Upper lobe of left lung (tissue), 6 donors: ENCODE measurements around the gene ARFGEF3. TPM values are rescaled to one million over a fixed set of nuclear protein-coding genes. Genes with fewer than 3 reads are reported as not detected.
"Not testable (repeated sequence)": the region's sequence is repeated elsewhere in the genome, so short reads cannot be mapped to it uniquely, and the experiment has no call there.

Source experiments
- ATAC-seq, 2 donors: fragments of 200-7000 bp; cut with Tn5 transposase; one replicate each; pipeline ENCODE4 v1.9.1; 2022; ENCODE audit warnings: mild to moderate bottlenecking in 2 of 2, moderate library complexity in 2 of 2; ENCODE audit not compliant: low FRiP score in 2 of 2
- DNase-seq, 2 donors: peaks; one replicate each; pipeline ENCODE4 v3.0.0-alpha.2; 2019 to 2020
- H3K27ac ChIP-seq, 4 donors: fragments of 200-600 bp; sonication (generic); one replicate each; pipeline ENCODE4 v1.5.1; 2016 to 2019
- H3K27me3 ChIP-seq, 4 donors: fragments of 200-600 bp; sonication (generic); one replicate each; pipeline ENCODE4 v1.5.1; 2017 to 2019
- H3K36me3 ChIP-seq, 4 donors: fragments of 200-600 bp; sonication (generic); one replicate each; pipeline ENCODE4 v1.5.1; 2016 to 2019
- H3K4me1 ChIP-seq, 4 donors: fragments of 200-600 bp; sonication (generic); one replicate each; pipeline ENCODE4 v1.5.1; 2018 to 2019
- H3K4me3 ChIP-seq, 4 donors: fragments of 200-600 bp; sonication (generic); one replicate each; pipeline ENCODE4 v1.5.1; 2017 to 2019; ENCODE audit warnings: mild to moderate bottlenecking in 2 of 4, moderate library complexity in 1 of 4
- H3K9me3 ChIP-seq, 4 donors: fragments of 200-600 bp; sonication (generic); one replicate each; pipeline ENCODE4 v1.5.1; 2018 to 2019
- EP300 ChIP-seq, 4 donors: sonication (generic); formaldehyde crosslinking; IDR thresholded peaks; one replicate each; pipeline ENCODE4 v1.5.1; 2017; ENCODE audit warnings: antibody characterized with exemption in 4 of 4, control low read depth in 2 of 4
- POLR2A ChIP-seq, 4 donors: fragments of 450-650 bp; IDR thresholded peaks; one replicate each; pipeline ENCODE4 v1.5.1; 2016 to 2017; ENCODE audit warnings: antibody characterized with exemption in 4 of 4, mild to moderate bottlenecking in 2 of 4
- POLR2AphosphoS5 ChIP-seq, 2 donors: sonication (generic); formaldehyde crosslinking; IDR thresholded peaks; one replicate each; pipeline ENCODE4 v1.5.1; 2017; ENCODE audit warnings: antibody characterized with exemption in 2 of 2
- WGBS, 2 donors: methylation state at CpG; one replicate each; pipeline ENCODE4 v1.1.5; 2017 to 2018; 5-methylcytosine and 5-hydroxymethylcytosine counted together
- total RNA-seq, 6 donors: library from RNA; depleted of rRNA in 4 of 6; stranded (reverse); fragments of >200 nt in 4 of 6; gene quantifications; one replicate each; pipeline versions ENCODE4 v1.1.0 to v1.2.1, GENCODE V29; 2016 to 2021
- TF ChIP-seq, protein P1 (sequence below), 6 experiments: fragments of 450-650 bp in 4 of 6; fragments of 200-600 bp in 2 of 6; sonication (generic) in 2 of 6; IDR thresholded peaks; one replicate each; pipeline ENCODE4 v1.5.1; 2016 to 2019; ENCODE audit warnings: antibody characterized with exemption in 6 of 6
- donor health status: DM: no; HTN: no; CAD: no; lungs with moderate emphysema.
- donor health status: DM: no; HTN: yes; CAD: no; lungs with severe emphysema.

ARFGEF3 gene
- total RNA-seq, 6 donors from 2014 or later = 19.8 to 53.6 (median 30.5) TPM

- 64% methylated on average over 5 of the region's 5 CpGs for WGBS, 2 donors
- DNase-seq (no peak), ATAC-seq (no peak)
- no peaks in the 10 kb centered on the region for H3K4me1 ChIP-seq
- no peak for TF ChIP-seq POLR2A (IDR thresholded peaks at IDR 0.05)
- no peak for TF ChIP-seq EP300 (IDR thresholded peaks at IDR 0.05)
- no peak for TF ChIP-seq POLR2AphosphoS5 (IDR thresholded peaks at IDR 0.05)
- TF ChIP-seq, protein P1, sequence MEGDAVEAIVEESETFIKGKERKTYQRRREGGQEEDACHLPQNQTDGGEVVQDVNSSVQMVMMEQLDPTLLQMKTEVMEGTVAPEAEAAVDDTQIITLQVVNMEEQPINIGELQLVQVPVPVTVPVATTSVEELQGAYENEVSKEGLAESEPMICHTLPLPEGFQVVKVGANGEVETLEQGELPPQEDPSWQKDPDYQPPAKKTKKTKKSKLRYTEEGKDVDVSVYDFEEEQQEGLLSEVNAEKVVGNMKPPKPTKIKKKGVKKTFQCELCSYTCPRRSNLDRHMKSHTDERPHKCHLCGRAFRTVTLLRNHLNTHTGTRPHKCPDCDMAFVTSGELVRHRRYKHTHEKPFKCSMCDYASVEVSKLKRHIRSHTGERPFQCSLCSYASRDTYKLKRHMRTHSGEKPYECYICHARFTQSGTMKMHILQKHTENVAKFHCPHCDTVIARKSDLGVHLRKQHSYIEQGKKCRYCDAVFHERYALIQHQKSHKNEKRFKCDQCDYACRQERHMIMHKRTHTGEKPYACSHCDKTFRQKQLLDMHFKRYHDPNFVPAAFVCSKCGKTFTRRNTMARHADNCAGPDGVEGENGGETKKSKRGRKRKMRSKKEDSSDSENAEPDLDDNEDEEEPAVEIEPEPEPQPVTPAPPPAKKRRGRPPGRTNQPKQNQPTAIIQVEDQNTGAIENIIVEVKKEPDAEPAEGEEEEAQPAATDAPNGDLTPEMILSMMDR (IDR thresholded peaks at IDR 0.05) = no peak
- no peaks in the 10 kb centered on the region for H3K27me3 ChIP-seq
- H3K9me3 ChIP-seq = no peaks in the 10 kb centered on the region
- H3K4me3 ChIP-seq = no peak overlapping the region
- peak overlapping the region in 1 of 4 donors; percentile 7 for H3K27ac ChIP-seq
- H3K36me3 ChIP-seq = no peaks in the 10 kb centered on the region
These were observed 49.9 kb downstream of the ARFGEF3 start for GRCh38 chr6:138211601-138212000.

GRCh38 chr6:138212530-138212929 is 50.8 kb downstream of the ARFGEF3 start:
- H3K27ac ChIP-seq, H3K9me3 ChIP-seq, H3K4me1 ChIP-seq, H3K36me3 ChIP-seq, H3K4me3 ChIP-seq, ATAC-seq, H3K27me3 ChIP-seq, DNase-seq: not testable (repeated sequence)
- WGBS, 2 donors = 94 to 100% methylated on average over 2 of the region's 2 CpGs

DNA sequence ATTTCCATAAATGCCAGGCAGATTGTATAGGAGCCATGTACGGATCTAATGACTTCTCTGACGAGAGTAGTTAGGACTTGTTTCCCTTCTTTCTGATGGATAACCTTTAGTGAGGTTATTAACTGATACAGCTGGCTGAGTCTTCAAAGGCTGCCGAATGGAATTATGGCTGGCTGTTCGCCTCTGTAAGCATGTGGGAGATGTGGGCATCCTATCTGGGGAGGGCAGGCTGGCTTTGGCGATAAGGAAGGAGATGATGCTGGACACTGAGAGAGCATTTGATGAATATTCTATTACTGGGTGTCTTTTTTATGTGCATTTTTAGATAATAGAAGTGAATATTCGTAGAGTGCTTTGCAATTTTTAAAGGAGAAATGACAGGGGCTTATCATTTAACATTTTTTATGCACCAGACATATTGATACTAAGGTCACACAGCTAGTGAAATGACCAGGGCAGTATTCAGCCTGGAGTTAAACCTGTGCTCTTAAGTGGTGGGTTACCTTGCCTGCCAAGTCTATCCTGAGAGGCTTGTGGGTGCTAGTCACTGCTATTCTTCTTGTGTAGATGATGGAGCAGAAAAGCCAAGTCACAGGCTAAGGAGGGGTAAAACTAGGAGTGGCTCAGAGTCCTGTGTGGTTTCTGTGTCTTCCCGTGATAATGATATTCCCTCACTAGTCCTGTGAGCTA is 53.5 kb downstream of the ARFGEF3 start:
- H3K27ac ChIP-seq = no peak overlapping the region
- no peak overlapping the region for H3K4me3 ChIP-seq
- DNase-seq = no peak
- no peaks in the 10 kb centered on the region for H3K36me3 ChIP-seq
- no peaks in the 10 kb centered on the region for H3K27me3 ChIP-seq
- no peaks in the 10 kb centered on the region for H3K4me1 ChIP-seq
- no peak for ATAC-seq
- H3K9me3 ChIP-seq = no peaks in the 10 kb centered on the region
- no peak for TF ChIP-seq POLR2AphosphoS5 (IDR thresholded peaks at IDR 0.05)
- TF ChIP-seq, protein P1 (IDR thresholded peaks at IDR 0.05) = no peak
- no peak for TF ChIP-seq POLR2A (IDR thresholded peaks at IDR 0.05)
- TF ChIP-seq EP300 (IDR thresholded peaks at IDR 0.05) = no peak
- WGBS, 2 donors = 78 to 84% methylated on average over 7 of the region's 7 CpGs

- Histone ChIP-seq H3K4me1 (peaks cover 0 to 1% (median 0%) of the 10 kb centered on the region in 4 donors), H3K27ac (no peak within 1 kb of the TSS), H3K9me3 (no peaks in the 10 kb centered on the region), H3K27me3 (no peaks in the 10 kb centered on the region), H3K36me3 (no peaks in the 10 kb centered on the region), H3K4me3 (no peak within 1 kb of the TSS)
- ATAC-seq = no peak
- DNase-seq = no peak
- TF ChIP-seq, protein P1 (IDR thresholded peaks at IDR 0.05) = no peak
- TF ChIP-seq POLR2AphosphoS5 (IDR thresholded peaks at IDR 0.05) (no peak), POLR2A (IDR thresholded peaks at IDR 0.05) (no peak), EP300 (IDR thresholded peaks at IDR 0.05) (no peak)
- WGBS, 2 donors = 77 to 88% methylated on average over 2 of the region's 2 CpGs
These were observed 56.7 kb downstream of the ARFGEF3 start, which contains the start of gene PBOV1 for GRCh38 chr6:138218449-138218848. PBOV1 (minus strand) TSS chr6:138218491; CDS start chr6:138218395, 96 bp downstream.

- Histone ChIP-seq H3K36me3 (no peaks in the 10 kb centered on the region), H3K4me1 (peaks cover 0 to 4% (median 0%) of the 10 kb centered on the region in 4 donors), H3K4me3 (no peak overlapping the region), H3K27ac (no peak overlapping the region), H3K27me3 (no peaks in the 10 kb centered on the region), H3K9me3 (no peaks in the 10 kb centered on the region)
- ATAC-seq (no peak), DNase-seq (no peak)
- 92 to 94% methylated on average over 3 of the region's 3 CpGs for whole genome bisulfite sequencing, 2 donors
- TF ChIP-seq EP300 (IDR thresholded peaks at IDR 0.05) (no peak), POLR2A (IDR thresholded peaks at IDR 0.05) (no peak), POLR2AphosphoS5 (IDR thresholded peaks at IDR 0.05) (no peak)
- TF ChIP-seq, protein P1 (IDR thresholded peaks at IDR 0.05) = no peak
These were observed 57.7 kb downstream of the ARFGEF3 start for GRCh38 chr6:138219398-138219797.
